GM19463 (cell line): ENCODE results near the gene IFT88.

ENCODE experiments used
- ATAC-seq: cut with Tn5 transposase; IDR thresholded peaks from one replicate; pipeline ENCODE4 v1.9.1; 2021; ENCODE audit warnings: mild to moderate bottlenecking, moderate library complexity; ENCODE audit not compliant: unreplicated experiment

The IFT88 gene

GRCh38 chr13:20714161-20714560 lies 147.2 kb downstream of the IFT88 start:
- no peak for ATAC-seq

DNA sequence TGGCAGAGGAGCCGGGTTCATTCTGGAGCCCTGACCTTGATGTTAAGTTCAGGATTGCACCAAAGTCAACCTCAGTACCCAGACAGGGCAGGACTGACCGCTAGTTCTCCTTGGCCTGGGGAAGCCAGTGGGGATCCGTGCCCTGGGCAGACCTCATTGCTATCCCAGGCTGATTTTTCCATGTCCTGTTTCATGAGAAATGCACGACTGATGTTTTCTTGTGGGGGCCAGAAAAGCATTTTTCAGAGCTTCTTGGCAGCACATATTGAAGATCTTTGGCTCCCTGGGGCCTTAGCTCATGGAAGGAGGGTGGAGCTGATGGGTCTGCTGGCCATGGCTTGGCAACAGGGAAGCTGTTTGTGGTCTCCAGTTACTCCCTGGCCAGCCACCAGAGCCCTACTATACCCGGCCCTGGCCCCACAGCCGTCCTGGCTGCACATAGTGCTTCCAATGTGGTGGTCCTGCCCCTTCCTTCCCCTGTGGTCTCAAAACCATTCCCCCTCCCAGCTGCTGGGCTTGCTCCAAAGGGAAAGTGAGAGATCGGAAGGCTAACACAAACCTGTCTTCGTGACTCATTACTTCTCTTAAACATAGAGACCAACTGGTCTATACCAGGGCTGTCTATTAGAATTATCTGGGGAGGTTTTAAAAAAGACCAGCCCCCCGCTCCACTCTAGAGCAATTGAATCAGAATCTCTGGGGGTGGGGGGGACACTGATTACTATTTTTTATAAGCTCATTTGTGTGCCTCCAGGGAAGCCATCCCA lies 147.8 kb downstream of the IFT88 start:
- no peak for ATAC-seq

DNA sequence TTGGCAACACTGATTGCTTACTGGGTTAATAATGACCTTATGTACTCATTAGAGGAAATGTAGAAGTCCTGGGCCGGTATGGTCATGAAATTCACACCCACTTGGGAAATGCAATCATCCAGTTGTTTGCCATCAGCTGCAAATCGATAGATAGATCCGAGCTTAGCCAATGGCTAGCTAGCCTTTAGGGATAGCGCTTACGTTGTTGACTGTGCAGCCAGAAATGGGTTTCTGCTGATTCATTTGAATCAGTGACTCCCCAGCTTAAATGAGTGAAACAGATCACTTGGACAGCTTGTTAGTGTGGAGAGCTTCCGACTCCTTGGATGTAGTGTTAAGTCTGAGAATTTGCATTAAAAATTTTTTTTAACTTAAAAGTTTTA lies 148.4 kb downstream of the IFT88 start:
- no peak for ATAC-seq

DNA sequence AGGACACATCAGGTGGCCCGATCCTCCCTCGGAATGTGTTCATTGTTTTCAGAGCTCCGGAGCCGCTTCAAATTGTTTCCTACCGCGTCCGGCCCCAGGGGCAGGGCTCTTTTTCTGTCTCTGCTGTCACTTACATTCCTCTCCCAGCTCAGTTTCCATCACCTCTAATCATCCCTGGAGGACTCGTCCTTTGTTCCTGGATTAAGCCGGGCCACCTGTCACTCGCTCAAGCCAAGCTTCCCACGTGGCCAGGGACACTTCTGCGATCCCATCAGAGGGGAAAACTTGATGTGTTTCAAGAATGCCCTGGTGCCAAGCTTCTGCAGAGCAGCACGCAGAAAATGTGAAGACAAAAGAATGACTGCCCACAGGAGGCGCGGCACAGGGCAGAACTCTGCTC lies 150.0 kb downstream of the IFT88 start:
- ATAC-seq = no peak

DNA sequence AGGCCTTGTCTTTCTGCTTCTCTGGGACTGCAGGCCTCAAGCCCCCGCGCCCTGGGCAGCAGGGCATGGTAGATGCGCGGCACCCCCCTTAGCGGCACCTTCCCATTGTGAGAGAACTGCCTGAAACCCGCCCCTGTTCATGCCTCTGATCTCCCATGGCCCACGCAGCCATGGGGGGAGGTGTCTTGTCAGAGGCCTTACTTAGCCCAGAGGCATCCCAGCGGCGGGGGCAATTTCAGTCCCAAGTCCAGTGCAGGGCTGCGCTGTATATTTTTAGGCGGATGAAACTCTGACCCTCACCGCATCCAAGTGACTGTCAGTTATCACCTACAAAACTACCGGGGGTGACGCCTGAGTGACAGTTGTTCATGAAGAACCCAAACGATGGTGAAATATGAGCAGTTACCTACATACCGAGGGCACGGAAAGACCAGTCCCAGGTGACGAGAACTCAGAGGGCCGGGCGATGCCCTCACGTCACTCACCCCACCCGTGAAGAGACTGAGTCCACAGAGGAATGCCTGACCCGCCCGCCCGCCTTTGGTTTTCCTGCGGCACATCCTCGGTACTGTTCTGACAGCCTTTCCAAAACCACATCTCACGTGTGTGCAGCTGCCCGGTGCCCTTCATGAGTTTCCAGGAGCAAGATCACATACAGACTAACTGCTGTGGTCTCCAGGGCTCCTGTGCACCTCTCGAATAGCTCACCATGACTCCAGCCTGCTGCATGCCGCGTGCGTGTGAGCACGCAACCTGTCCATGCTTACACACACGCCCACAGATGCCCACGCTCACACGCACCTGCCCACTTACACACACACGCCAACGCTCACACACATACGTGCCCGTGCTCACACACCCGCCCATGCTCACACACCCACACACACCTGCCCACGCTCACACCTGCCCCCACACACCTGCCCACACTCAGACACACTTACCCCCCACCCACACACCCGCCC lies 150.9 kb downstream of the IFT88 start:
- no peak for ATAC-seq

DNA sequence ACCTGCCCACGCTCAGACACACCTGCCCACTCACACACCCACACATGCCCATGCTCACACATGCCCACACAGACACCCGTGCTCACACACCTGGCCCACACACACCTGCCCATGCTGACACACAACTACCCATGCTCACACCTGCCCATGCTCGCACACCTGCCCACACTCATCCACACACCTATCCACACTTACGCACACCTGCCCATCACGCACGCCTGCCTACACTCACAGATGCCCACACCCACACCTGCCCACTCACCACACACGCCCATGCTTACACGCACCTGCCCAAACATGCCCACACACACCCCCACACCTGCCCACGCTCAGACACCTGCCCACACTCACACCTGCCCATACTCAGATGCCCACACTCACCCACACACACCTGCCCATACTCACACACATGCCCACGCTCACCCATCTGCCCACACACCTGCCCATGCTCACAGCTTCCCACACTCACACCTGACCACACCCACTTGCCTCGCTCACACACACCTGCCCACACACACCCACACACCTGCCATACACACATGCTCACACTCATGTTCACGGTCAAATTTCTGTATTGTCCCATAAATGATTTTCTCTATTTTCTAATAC lies 152.1 kb downstream of the IFT88 start:
- no peak for ATAC-seq

DNA sequence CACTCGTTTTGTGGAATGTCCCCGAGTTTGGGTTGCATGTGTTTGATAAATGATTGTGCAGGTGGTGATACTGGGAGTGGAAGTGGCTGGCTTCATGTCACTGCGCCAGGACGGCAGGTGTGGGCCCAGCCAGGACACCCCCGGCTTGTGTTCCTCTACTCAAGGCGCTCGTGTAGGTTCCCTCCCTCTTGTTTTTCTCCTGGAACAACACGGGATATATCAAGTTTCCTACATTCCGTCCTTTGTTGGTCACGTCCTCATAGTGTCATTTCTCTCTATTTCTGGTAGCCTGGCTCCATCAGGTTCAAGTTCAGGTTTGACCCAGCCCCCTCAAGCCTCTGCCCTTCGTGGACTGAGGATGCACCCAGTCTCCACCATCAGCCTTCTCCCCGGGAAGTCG lies 152.8 kb downstream of the IFT88 start:
- no peak for ATAC-seq

- no peak for ATAC-seq
Measured at GRCh38 chr13:20720499-20720898, 153.5 kb downstream of the IFT88 start.

DNA sequence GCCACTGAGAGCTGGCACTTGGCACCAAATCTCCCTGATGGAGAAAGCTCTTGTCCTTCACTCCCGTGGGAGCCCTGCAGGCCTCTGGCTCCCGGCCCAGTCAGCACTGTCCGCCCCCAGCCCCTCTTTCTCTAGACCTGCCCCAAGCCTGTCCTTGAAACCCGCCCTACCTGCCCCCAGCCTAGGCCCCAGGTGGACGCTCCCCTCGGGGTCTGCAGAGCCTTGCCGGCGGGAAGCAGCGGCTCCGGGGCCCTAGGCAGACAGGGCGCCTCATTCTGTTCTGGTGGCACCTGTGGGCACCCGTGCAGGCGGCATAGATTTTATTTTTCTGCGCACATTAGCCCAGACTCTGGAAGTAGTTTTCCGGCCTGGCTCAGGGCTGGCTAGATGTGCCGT lies 154.1 kb downstream of the IFT88 start:
- no peak for ATAC-seq

- no peak for ATAC-seq
Measured at GRCh38 chr13:20721454-20722357, 154.7 kb downstream of the IFT88 start.

DNA sequence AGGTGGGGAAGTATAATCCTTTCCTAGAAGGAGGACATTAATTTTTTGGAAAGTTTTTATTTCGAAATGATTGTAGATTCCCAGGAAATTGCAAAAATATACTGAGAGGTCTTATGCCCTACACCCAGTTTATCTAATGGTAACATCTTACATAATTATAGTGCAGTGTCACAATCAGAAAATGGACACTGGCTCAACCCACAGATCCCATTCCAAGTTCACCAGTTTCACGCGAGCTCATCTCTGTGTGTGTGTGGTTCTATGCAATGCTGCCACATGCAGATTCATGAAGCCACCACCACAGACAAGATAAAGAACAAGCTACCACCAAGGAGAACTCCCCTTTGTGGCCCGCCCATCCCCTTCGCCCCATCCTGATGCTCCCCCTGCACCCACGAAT lies 160.9 kb downstream of the IFT88 start:
- ATAC-seq = no peak

GRCh38 chr13:20728579-20729311 lies 161.8 kb downstream of the IFT88 start:
- no peak for ATAC-seq

GRCh38 chr13:20729633-20730585 lies 163.0 kb downstream of the IFT88 start:
- ATAC-seq = no peak

GRCh38 chr13:20738616-20739015 lies 171.7 kb downstream of the IFT88 start:
- ATAC-seq = no peak

DNA sequence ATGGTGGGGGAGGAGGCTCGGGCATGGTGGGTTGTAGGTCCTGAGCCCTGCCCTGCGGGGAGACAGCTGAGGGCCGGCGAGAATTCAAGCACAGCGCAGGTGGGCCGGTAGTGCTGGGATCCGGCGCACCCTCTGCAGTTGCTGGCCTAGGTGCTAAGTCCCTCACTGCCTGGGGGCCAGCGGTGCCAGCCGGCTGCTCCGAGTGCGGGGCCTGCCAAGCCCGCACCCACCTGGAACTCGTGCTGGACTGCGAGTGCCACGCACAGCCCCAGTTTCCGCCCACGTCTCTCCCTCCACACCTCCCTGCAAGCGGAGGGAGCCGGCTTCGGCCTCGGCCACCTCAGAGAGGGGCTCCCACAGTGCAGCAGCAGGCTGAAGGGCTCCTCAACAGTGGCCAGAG lies 173.1 kb downstream of the IFT88 start:
- no peak for ATAC-seq
